GM13976 (cell line): ENCODE measurements around the gene APEH.

Source experiments
- DNase-seq: peaks from one replicate; pipeline ENCODE4 v3.0.0; 2012; ENCODE audit warnings: low spot score
- CTCF ChIP-seq: IDR thresholded peaks from 2 replicates; pipeline ENCODE4 v1.5.1; 2012; ENCODE audit warnings: borderline replicate concordance, mild to moderate bottlenecking; ENCODE audit not compliant: insufficient read depth; ENCODE audit errors: extremely low read depth, missing control alignments, control extremely low read depth
- in situ Hi-C: fragments of 300-500 bp; cut with MboI; formaldehyde crosslinking; loops from one replicate; pipeline ENCODE4 v1.12.0; 2022; ENCODE audit warnings: low sequenced_read_pairs, mixed read lengths, inconsistent platforms; ENCODE audit not compliant: unreplicated experiment

APEH gene

GRCh38 chr3:49648354-49649019 is 25.7 kb upstream of the APEH start:
- in situ Hi-C loops, result no loop called here
- DNase-seq, result no peak
- TF ChIP-seq CTCF, result no peak

- in situ Hi-C loops, result no loop called here
- DNase-seq, result no peak
- TF ChIP-seq CTCF, result no peak
Observed at GRCh38 chr3:49649576-49649975, 24.6 kb upstream of the APEH start.

GRCh38 chr3:49650177-49650576 is 24.0 kb upstream of the APEH start:
- DNase-seq, result no peak
- no peak for TF ChIP-seq CTCF
- in situ Hi-C loops, result no loop called here

- in situ Hi-C loops, result no loop called here
Observed at GRCh38 chr3:49650637-49651036, 23.5 kb upstream of the APEH start.

GRCh38 chr3:49652218-49652902 is 21.8 kb upstream of the APEH start:
- DNase-seq, result no peak
- in situ Hi-C loops, result no loop called here
- TF ChIP-seq CTCF, result no peak

More at GRCh38 chr3:49650637-49651036, 23.5 kb upstream of the APEH start:
- no peak for TF ChIP-seq CTCF
- DNase-seq, result no peak

- TF ChIP-seq CTCF, result no peak
- in situ Hi-C loops, result no loop called here
- DNase-seq, result no peak
Observed at GRCh38 chr3:49652903-49653415, 21.2 kb upstream of the APEH start.
